Measurements from ENCODE around the gene CDR2.

GRCh38 chr16:22375963-22376640, 1.7 kb upstream of the CDR2 start:
- TF ChIP-seq CTCF (IDR thresholded peaks at IDR 0.05; ENCODE audit: insufficient read depth, low read length, poor library complexity, severe bottlenecking): no peak
- TF ChIP-seq EZH2phosphoT487 (conservative IDR thresholded peaks at IDR 0.05; ENCODE audit: low read length): no peak
